Panc1 (cell line): Measurements from ENCODE around the gene ATF6B. TPM values are rescaled to one million over a fixed set of nuclear protein-coding genes. Genes with fewer than 3 reads are reported as not detected.

Experiments
- ATAC-seq: fragments of 200-7000 bp; cut with Tn5 transposase; 2 replicates; pipeline ENCODE4 v1.9.1; 2020; ENCODE audit warnings: mild to moderate bottlenecking, moderate library complexity
- BruUV-seq: library from RNA; stranded (reverse); fragments of 400-500 nt; replicated peaks from 2 replicates; lab custom pipeline; 2021; lab: Mats Ljungman, UMichigan
- CTCF ChIA-PET: fragments of 300-600 bp; sonication (Branson Sonifier 250); formaldehyde crosslinking; loops from one replicate; lab custom pipeline; 2022; ENCODE audit warnings: antibody characterized with exemption; lab: Charles Lee
- POLR2A ChIA-PET: fragments of 300-600 bp; sonication (Branson Sonifier 250); formaldehyde crosslinking; loops from one replicate; lab custom pipeline; 2022; ENCODE audit warnings: antibody characterized with exemption; lab: Charles Lee
- DNase-seq: peaks from one replicate; pipeline ENCODE4 v3.0.0-alpha.2; 2010; ENCODE audit warnings: low read depth, low spot score
- H3K27ac ChIP-seq: 2 replicates; pipeline ENCODE4 v1.5.1; 2011; ENCODE audit warnings: mild to moderate bottlenecking, low read length, inconsistent platforms
- H3K27me3 ChIP-seq: fragments of 200-500 bp; sonication (Bioruptor generic); 2 replicates; pipeline ENCODE4 v1.6.0; 2014; ENCODE audit warnings: low read length, inconsistent platforms; ENCODE audit not compliant: control insufficient read depth, insufficient read depth
- H3K36me3 ChIP-seq: fragments of 200-500 bp; sonication (Bioruptor generic); 2 replicates; pipeline ENCODE4 v1.5.1; 2014; ENCODE audit warnings: inconsistent platforms, mild to moderate bottlenecking, low read length, moderate library complexity; ENCODE audit not compliant: control insufficient read depth, insufficient read depth
- H3K4me1 ChIP-seq: 2 replicates; pipeline ENCODE4 v1.5.1; 2011; ENCODE audit warnings: inconsistent platforms, mild to moderate bottlenecking, low read length, moderate library complexity; ENCODE audit not compliant: control insufficient read depth, insufficient read depth
- H3K4me3 ChIP-seq, 2 experiments: 2 replicates each; pipeline ENCODE4 v1.5.1; 2011 to 2012; ENCODE audit warnings: low read depth in 2 of 2, low read length in 2 of 2, mild to moderate bottlenecking in 2 of 2, inconsistent platforms in 1 of 2, moderate library complexity in 1 of 2
- H3K9me3 ChIP-seq: fragments of 200-500 bp; sonication (Bioruptor generic); 2 replicates; pipeline ENCODE4 v1.5.1; 2014; ENCODE audit warnings: low read depth, mild to moderate bottlenecking, inconsistent platforms, low read length, moderate library complexity; ENCODE audit not compliant: control insufficient read depth, insufficient read depth
- CTCF ChIP-seq: fragments of 450-650 bp; IDR thresholded peaks from 2 replicates; pipeline ENCODE4 v1.5.1; 2017; ENCODE audit warnings: mild to moderate bottlenecking
- POLR2AphosphoS5 ChIP-seq: IDR thresholded peaks from 2 replicates; pipeline ENCODE4 v1.6.1; 2012; ENCODE audit warnings: mild to moderate bottlenecking, low read depth, low read length, moderate library complexity
- REST ChIP-seq, 2 experiments: IDR thresholded peaks; 2 replicates each; pipeline ENCODE4 v1.6.1; 2011 to 2012; ENCODE audit warnings: low read depth in 2 of 2, control low read depth in 1 of 2, low read length in 1 of 2, mild to moderate bottlenecking in 1 of 2, moderate library complexity in 1 of 2; ENCODE audit not compliant: insufficient read depth in 1 of 2
- SIN3A ChIP-seq: IDR thresholded peaks from 2 replicates; pipeline ENCODE4 v1.6.1; 2012; ENCODE audit warnings: low read depth, mild to moderate bottlenecking, low read length, moderate library complexity, borderline replicate concordance; ENCODE audit not compliant: insufficient read depth
- TCF7L2 ChIP-seq: IDR thresholded peaks from 2 replicates; pipeline ENCODE4 v1.6.1; 2011; ENCODE audit warnings: mild to moderate bottlenecking, low read depth, low read length, inconsistent platforms
- in situ Hi-C: cut with HindIII; loops from 2 replicates; pipeline ENCODE4 v1.10.0; 2016; ENCODE audit warnings: low sequenced_read_pairs, low pct_unique_long_range_greater_than_20kb
- intact Hi-C: fragments of 100-400 bp; cut with micrococcal nuclease; formaldehyde crosslinking; loops from one replicate; pipeline ENCODE4 v1.10.0; 2022; ENCODE audit not compliant: unreplicated experiment
- total RNA-seq: library from RNA; stranded (reverse); gene quantifications from one replicate; pipeline ENCODE4 v1.2.1, GENCODE V29; 2021; ENCODE audit not compliant: unreplicated experiment

ATF6B gene
- total RNA-seq, 1 experiment from 2014 or later, result 127 TPM

- Histone ChIP-seq H3K4me3 (no peak overlapping the region), H3K27me3 (peaks cover 6% of the 10 kb centered on the region; the same call in 1 of the 2 replicates), H3K9me3 (no peaks in the 10 kb centered on the region), H3K4me1 (peaks cover 4% of the 10 kb centered on the region; the same call in 1 of the 2 replicates), H3K27ac (no peak overlapping the region), H3K36me3 (no peaks in the 10 kb centered on the region)
- no TSS peak for BruUV-seq
- in situ Hi-C loops, result no loop called here
- intact Hi-C loops, result no loop called here
- ATAC-seq (peak; percentile 25), DNase-seq (no peak)
- ChIA-PET CTCF (interaction anchor here (0.6 kb wide), 1 partner anchor 1006 kb away, joined by 4 read pairs; no protein-coding TSS in a partner anchor), POLR2A (no interaction called here)
- no peak for TF ChIP-seq CTCF
- TF ChIP-seq REST (IDR thresholded peaks at IDR 0.05; ENCODE audit: insufficient read depth in 1 of 2, low read depth in 2 of 2, low read length in 1 of 2), result no peak
- no peak for TF ChIP-seq POLR2AphosphoS5
- TF ChIP-seq SIN3A, result no peak
These were observed 19.3 kb downstream of the ATF6B start for GRCh38 chr6:32108727-32109113.

GRCh38 chr6:32108094-32108627, 19.9 kb downstream of the ATF6B start:
- in situ Hi-C loops, result no loop called here
- ChIA-PET CTCF (no interaction called here), POLR2A (no interaction called here)
- Histone ChIP-seq H3K27me3 (peaks cover 6% of the 10 kb centered on the region; the same call in 1 of the 2 replicates), H3K4me3 (no peak overlapping the region), H3K4me1 (peaks cover 4% of the 10 kb centered on the region; the same call in 1 of the 2 replicates), H3K9me3 (no peaks in the 10 kb centered on the region), H3K36me3 (no peaks in the 10 kb centered on the region), H3K27ac (no peak overlapping the region)
- no peak for TF ChIP-seq TCF7L2
- ATAC-seq (peak; percentile 66), DNase-seq (no peak)
- BruUV-seq, result no TSS peak
- intact Hi-C loops, result no loop called here

- DNase-seq, result no peak
- Histone ChIP-seq H3K4me3 (no peak overlapping the region), H3K27ac (no peak overlapping the region), H3K27me3 (peaks cover 6% of the 10 kb centered on the region; the same call in 1 of the 2 replicates), H3K36me3 (no peaks in the 10 kb centered on the region), H3K9me3 (no peaks in the 10 kb centered on the region), H3K4me1 (peaks cover 4% of the 10 kb centered on the region; the same call in 1 of the 2 replicates)
- TF ChIP-seq POLR2AphosphoS5, result no peak
- no peak for TF ChIP-seq CTCF
- no peak for TF ChIP-seq SIN3A
- no peak for TF ChIP-seq REST (IDR thresholded peaks at IDR 0.05; ENCODE audit: insufficient read depth in 1 of 2, low read depth in 2 of 2, low read length in 1 of 2)
- TF ChIP-seq TCF7L2, result no peak
- BruUV-seq, result no TSS peak
- in situ Hi-C loops (no loop called here), intact Hi-C loops (no loop called here)
- no peak for ATAC-seq
- ChIA-PET POLR2A (no interaction called here), CTCF (no interaction called here)
These were observed 20.6 kb downstream of the ATF6B start for GRCh38 chr6:32107406-32107805.
